IMR-90 (cell line): ENCODE data around the gene RAD51B.

ENCODE experiments used
- BHLHE40 ChIP-seq: fragments of 150-350 bp; IDR thresholded peaks from 2 replicates; pipeline ENCODE4 v1.6.1; 2016; ENCODE audit warnings: mild to moderate bottlenecking, low read depth, low read length
- CTCF ChIP-seq: conservative IDR thresholded peaks from 2 replicates; pipeline ENCODE4 v1.5.1; 2012; ENCODE audit warnings: mild to moderate bottlenecking, low read depth, low read length, improper control_type of control experiment
- POLR2A ChIP-seq: IDR thresholded peaks from 2 replicates; pipeline ENCODE4 v1.6.1; 2012; ENCODE audit warnings: mild to moderate bottlenecking, low read depth, low read length
- RAD21 ChIP-seq: IDR thresholded peaks from 2 replicates; pipeline ENCODE4 v1.6.1; 2012; ENCODE audit warnings: low read length, improper control_type of control experiment
- RCOR1 ChIP-seq: IDR thresholded peaks from 2 replicates; pipeline ENCODE4 v1.6.1; 2012; ENCODE audit warnings: mild to moderate bottlenecking, low read length, improper control_type of control experiment; ENCODE audit not compliant: insufficient replicate concordance
- RFX5 ChIP-seq: IDR thresholded peaks from 2 replicates; pipeline ENCODE4 v1.8.0; 2012; ENCODE audit warnings: low read depth, mild to moderate bottlenecking, low read length, moderate library complexity
- USF2 ChIP-seq: fragments of 150-350 bp; IDR thresholded peaks from 2 replicates; pipeline ENCODE4 v1.6.1; 2017; ENCODE audit warnings: mild to moderate bottlenecking, antibody characterized with exemption, low read length, low read depth

DNA sequence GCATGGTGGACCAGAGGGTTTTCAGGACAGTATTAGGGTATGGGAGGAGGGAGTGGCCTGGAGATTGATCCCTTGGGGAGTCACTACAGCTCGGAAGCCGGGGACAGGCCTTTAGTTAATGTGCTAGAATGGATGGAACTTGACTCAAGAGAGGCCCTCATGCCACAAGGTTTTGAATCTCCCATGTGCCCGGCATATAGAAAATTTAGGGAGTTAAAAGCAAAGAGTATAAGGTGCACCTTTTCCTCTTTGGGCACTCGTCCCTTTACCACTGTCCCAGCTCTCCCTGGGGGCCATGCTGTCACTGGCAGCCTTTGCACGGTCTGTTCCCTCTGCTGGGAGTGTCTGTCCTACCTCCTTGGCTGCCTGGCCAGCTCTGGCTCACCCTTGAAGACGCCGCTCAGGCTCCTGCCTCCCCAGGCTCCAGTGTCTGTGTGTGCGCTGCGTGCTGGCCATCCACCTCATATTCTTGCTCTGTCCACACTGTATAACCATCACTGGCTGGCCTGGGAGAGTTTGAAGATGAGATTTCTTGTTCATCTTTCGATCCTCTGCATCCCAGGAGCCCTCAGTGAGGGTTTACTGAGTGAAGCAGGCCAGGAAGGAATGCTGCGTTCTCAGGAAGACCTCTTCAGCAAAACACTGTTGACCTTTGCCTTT lies 811.9 kb downstream of the RAD51B start:
- no peak for TF ChIP-seq POLR2A
- TF ChIP-seq CTCF = no peak
- TF ChIP-seq RAD21 = no peak
- TF ChIP-seq RFX5 = no peak
- no peak for TF ChIP-seq BHLHE40
- TF ChIP-seq RCOR1 = no peak
- no peak for TF ChIP-seq USF2
